Nephron progenitor cell (in vitro differentiated cells): ENCODE results near the gene PDCD5.

Experiments used
- DNase-seq: peaks from one replicate; pipeline ENCODE4 v3.0.0; 2021
- H3K27ac Mint-ChIP-seq: 2 replicates; pipeline ENCODE4 v1.8.0; 2021; ENCODE audit warnings: mild to moderate bottlenecking, moderate library complexity, mixed read lengths
- H3K27me3 Mint-ChIP-seq: 2 replicates; pipeline ENCODE4 v1.8.0; 2021; ENCODE audit warnings: mild to moderate bottlenecking, low read depth, mixed read lengths; ENCODE audit not compliant: poor library complexity
- H3K36me3 Mint-ChIP-seq: 2 replicates; pipeline ENCODE4 v1.8.0; 2021; ENCODE audit warnings: low read depth, mixed read lengths
- H3K4me1 Mint-ChIP-seq: 2 replicates; pipeline ENCODE4 v1.8.0; 2021; ENCODE audit warnings: mixed read lengths
- H3K4me3 Mint-ChIP-seq: 2 replicates; pipeline ENCODE4 v1.8.0; 2021; ENCODE audit warnings: mild to moderate bottlenecking, moderate library complexity, mixed read lengths
- H3K9me3 Mint-ChIP-seq: 2 replicates; pipeline ENCODE4 v1.8.0; 2021; ENCODE audit warnings: mild to moderate bottlenecking, moderate library complexity, mixed read lengths
- TF ChIP-seq, protein P1 (sequence below): fragments of 200-600 bp; sonication (generic); IDR thresholded peaks from 2 replicates; pipeline ENCODE4 v1.5.0; 2021; ENCODE audit warnings: antibody characterized with exemption

Gene PDCD5

DNA sequence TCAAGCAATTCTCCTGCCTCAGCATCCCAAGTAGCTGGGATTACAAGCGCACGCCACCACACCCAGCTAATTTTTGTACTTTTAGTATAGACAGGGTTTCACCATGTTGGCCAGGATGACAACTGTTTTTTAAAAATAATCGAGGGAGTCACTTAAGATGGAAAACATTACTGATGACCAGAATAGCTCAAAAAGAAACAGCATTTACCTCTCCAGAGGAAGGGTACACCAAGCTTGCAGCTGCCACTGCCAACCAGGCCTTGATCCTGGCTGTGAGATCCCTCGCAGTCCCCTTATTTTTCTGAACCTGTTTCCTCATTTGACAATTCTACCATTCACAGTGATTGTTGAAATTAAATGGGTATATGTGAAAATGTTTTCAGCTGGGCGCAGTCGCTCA is 14.5 kb downstream of the PDCD5 start:
- no peak overlapping the region for H3K4me3 Mint-ChIP-seq
- no peak for DNase-seq
- H3K27ac Mint-ChIP-seq: no peak overlapping the region
- H3K9me3 Mint-ChIP-seq: peaks cover 27% of the 10 kb centered on the region
- TF ChIP-seq, protein P1, sequence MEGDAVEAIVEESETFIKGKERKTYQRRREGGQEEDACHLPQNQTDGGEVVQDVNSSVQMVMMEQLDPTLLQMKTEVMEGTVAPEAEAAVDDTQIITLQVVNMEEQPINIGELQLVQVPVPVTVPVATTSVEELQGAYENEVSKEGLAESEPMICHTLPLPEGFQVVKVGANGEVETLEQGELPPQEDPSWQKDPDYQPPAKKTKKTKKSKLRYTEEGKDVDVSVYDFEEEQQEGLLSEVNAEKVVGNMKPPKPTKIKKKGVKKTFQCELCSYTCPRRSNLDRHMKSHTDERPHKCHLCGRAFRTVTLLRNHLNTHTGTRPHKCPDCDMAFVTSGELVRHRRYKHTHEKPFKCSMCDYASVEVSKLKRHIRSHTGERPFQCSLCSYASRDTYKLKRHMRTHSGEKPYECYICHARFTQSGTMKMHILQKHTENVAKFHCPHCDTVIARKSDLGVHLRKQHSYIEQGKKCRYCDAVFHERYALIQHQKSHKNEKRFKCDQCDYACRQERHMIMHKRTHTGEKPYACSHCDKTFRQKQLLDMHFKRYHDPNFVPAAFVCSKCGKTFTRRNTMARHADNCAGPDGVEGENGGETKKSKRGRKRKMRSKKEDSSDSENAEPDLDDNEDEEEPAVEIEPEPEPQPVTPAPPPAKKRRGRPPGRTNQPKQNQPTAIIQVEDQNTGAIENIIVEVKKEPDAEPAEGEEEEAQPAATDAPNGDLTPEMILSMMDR: no peak
- no peaks in the 10 kb centered on the region for H3K27me3 Mint-ChIP-seq
- no peaks in the 10 kb centered on the region for H3K4me1 Mint-ChIP-seq
- H3K36me3 Mint-ChIP-seq: peaks cover 75% of the 10 kb centered on the region

- no peak overlapping the region for H3K4me3 Mint-ChIP-seq
- peaks cover 64% of the 10 kb centered on the region for H3K36me3 Mint-ChIP-seq
- no peak overlapping the region for H3K27ac Mint-ChIP-seq
- no peaks in the 10 kb centered on the region for H3K27me3 Mint-ChIP-seq
- DNase-seq: no peak
- TF ChIP-seq, protein P1: no peak
- peaks cover 7% of the 10 kb centered on the region for H3K9me3 Mint-ChIP-seq
- H3K4me1 Mint-ChIP-seq: no peaks in the 10 kb centered on the region
Measured at GRCh38 chr19:32598022-32598421, 17.0 kb downstream of the PDCD5 start.

DNA sequence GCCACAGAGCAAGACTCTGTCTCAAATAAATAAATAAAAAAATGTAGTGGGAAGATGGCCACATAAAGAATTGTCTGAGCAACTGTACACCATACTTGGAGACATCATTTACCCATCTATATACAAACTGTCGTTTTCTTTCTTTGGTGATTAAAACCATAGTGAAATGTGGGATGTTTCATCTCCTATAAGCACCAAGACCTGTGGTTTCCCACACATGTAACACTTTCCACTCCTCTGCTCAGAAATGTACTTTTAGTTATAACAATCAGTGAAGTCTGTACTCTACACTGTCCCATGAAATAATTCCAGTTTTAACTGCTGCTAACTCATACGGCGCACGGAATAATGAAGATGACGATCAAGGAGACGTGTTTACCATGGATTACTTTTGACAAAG is 18.3 kb downstream of the PDCD5 start:
- H3K4me3 Mint-ChIP-seq: no peak overlapping the region
- no peak overlapping the region for H3K27ac Mint-ChIP-seq
- no peak for DNase-seq
- H3K4me1 Mint-ChIP-seq: no peaks in the 10 kb centered on the region
- H3K27me3 Mint-ChIP-seq: peaks cover 3% of the 10 kb centered on the region
- H3K36me3 Mint-ChIP-seq: peaks cover 59% of the 10 kb centered on the region
- no peaks in the 10 kb centered on the region for H3K9me3 Mint-ChIP-seq
- TF ChIP-seq, protein P1: no peak

GRCh38 chr19:32599736-32600157 is 18.8 kb downstream of the PDCD5 start:
- peaks cover 3% of the 10 kb centered on the region for H3K27me3 Mint-ChIP-seq
- no peaks in the 10 kb centered on the region for H3K9me3 Mint-ChIP-seq
- H3K36me3 Mint-ChIP-seq: peaks cover 57% of the 10 kb centered on the region
- TF ChIP-seq, protein P1: peak; percentile 84
- no peak overlapping the region for H3K4me3 Mint-ChIP-seq
- no peak overlapping the region for H3K27ac Mint-ChIP-seq
- peak; percentile 44 for DNase-seq
- H3K4me1 Mint-ChIP-seq: no peaks in the 10 kb centered on the region

- Mint-ChIP-seq H3K9me3 (no peaks in the 10 kb centered on the region), H3K4me1 (no peaks in the 10 kb centered on the region), H3K36me3 (peaks cover 52% of the 10 kb centered on the region), H3K27me3 (peaks cover 3% of the 10 kb centered on the region), H3K4me3 (no peak overlapping the region), H3K27ac (no peak overlapping the region)
- TF ChIP-seq, protein P1: no peak
- DNase-seq: no peak
Measured at GRCh38 chr19:32603961-32604360, 23.0 kb downstream of the PDCD5 start.

DNA sequence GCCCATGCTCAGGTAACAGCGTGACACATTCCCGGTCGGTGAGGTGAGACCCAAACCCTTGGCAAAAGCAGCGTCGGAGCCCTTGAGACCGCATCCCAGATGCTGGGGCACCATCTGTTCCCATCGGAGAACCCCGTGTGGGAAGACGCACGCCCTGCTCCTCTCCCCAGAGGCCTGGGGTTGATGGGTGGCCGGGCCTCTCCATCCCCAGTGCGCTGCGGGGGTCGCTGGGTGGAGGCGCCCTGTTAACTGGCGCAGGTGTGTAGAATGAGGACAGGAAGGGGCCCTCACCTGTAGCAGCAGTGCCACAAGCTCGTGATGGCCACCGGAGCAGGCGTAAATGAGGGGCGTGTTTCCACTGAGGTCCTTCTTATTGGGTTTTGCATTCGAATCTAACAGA is 24.6 kb downstream of the PDCD5 start:
- Mint-ChIP-seq H3K4me3 (no peak overlapping the region), H3K36me3 (peaks cover 51% of the 10 kb centered on the region), H3K4me1 (no peaks in the 10 kb centered on the region), H3K27me3 (peaks cover 3% of the 10 kb centered on the region), H3K9me3 (no peaks in the 10 kb centered on the region), H3K27ac (no peak overlapping the region)
- TF ChIP-seq, protein P1: no peak
- no peak for DNase-seq
